HepG2 (cell line): ENCODE data around the gene IFI35.

Source experiments
- FOSL1 ChIP-seq: sonication (generic); formaldehyde crosslinking; IDR thresholded peaks from 2 replicates; pipeline ENCODE4 v1.9.0; 2021; ENCODE audit warnings: missing genetic modification reagents, borderline replicate concordance
- RBAK ChIP-seq: sonication (generic); formaldehyde crosslinking; IDR thresholded peaks from 2 replicates; pipeline ENCODE4 v1.5.1; 2020; ENCODE audit warnings: mild to moderate bottlenecking, missing genetic modification reagents
- THRA ChIP-seq: sonication (generic); formaldehyde crosslinking; IDR thresholded peaks from 2 replicates; pipeline ENCODE4 v1.4.0; 2020; ENCODE audit warnings: missing genetic modification reagents, borderline replicate concordance
- ZFX ChIP-seq: sonication (generic); formaldehyde crosslinking; IDR thresholded peaks from 2 replicates; pipeline ENCODE4 v1.4.0; 2020; ENCODE audit warnings: mild to moderate bottlenecking, low read depth, missing genetic modification reagents, moderate library complexity
- ZMAT5 ChIP-seq: sonication (generic); formaldehyde crosslinking; IDR thresholded peaks from 2 replicates; pipeline ENCODE4 v1.5.0; 2020; ENCODE audit warnings: mild to moderate bottlenecking, low read depth, missing genetic modification reagents, borderline replicate concordance
- ZNF234 ChIP-seq: sonication (generic); formaldehyde crosslinking; conservative IDR thresholded peaks from 2 replicates; pipeline ENCODE4 v1.5.1; 2020; ENCODE audit warnings: mild to moderate bottlenecking, missing genetic modification reagents
- ZNF251 ChIP-seq: sonication (generic); formaldehyde crosslinking; IDR thresholded peaks from 2 replicates; pipeline ENCODE4 v1.9.0; 2021; ENCODE audit warnings: mild to moderate bottlenecking, missing genetic modification reagents
- ZNF547 ChIP-seq: sonication (generic); formaldehyde crosslinking; IDR thresholded peaks from 2 replicates; pipeline ENCODE4 v1.5.1; 2020; ENCODE audit warnings: mild to moderate bottlenecking, missing genetic modification reagents
- TF ChIP-seq, protein P1 (sequence below): fragments of 450-650 bp; IDR thresholded peaks from 2 replicates; pipeline ENCODE4 v1.6.1; 2017
- TF ChIP-seq, protein P2 (sequence below): IDR thresholded peaks from 2 replicates; pipeline ENCODE4 v1.6.1; 2016; ENCODE audit warnings: low read depth

GRCh38 chr17:42979511-42980273, 26.9 kb upstream of the IFI35 start, which contains the start of gene PTGES3L:
- TF ChIP-seq FOSL1 (CRISPR knock-in tag) (no peak), ZNF234 (CRISPR knock-in tag) (no peak), RBAK (CRISPR knock-in tag) (no peak), ZNF251 (CRISPR knock-in tag) (no peak), ZFX (no peak; the same call in 1 of the 2 replicates), ZMAT5 (CRISPR knock-in tag) (no peak), ZNF547 (CRISPR knock-in tag) (no peak), THRA (CRISPR knock-in tag) (no peak)
- TF ChIP-seq, protein P1, sequence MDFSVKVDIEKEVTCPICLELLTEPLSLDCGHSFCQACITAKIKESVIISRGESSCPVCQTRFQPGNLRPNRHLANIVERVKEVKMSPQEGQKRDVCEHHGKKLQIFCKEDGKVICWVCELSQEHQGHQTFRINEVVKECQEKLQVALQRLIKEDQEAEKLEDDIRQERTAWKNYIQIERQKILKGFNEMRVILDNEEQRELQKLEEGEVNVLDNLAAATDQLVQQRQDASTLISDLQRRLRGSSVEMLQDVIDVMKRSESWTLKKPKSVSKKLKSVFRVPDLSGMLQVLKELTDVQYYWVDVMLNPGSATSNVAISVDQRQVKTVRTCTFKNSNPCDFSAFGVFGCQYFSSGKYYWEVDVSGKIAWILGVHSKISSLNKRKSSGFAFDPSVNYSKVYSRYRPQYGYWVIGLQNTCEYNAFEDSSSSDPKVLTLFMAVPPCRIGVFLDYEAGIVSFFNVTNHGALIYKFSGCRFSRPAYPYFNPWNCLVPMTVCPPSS = no peak
- TF ChIP-seq, protein P2, sequence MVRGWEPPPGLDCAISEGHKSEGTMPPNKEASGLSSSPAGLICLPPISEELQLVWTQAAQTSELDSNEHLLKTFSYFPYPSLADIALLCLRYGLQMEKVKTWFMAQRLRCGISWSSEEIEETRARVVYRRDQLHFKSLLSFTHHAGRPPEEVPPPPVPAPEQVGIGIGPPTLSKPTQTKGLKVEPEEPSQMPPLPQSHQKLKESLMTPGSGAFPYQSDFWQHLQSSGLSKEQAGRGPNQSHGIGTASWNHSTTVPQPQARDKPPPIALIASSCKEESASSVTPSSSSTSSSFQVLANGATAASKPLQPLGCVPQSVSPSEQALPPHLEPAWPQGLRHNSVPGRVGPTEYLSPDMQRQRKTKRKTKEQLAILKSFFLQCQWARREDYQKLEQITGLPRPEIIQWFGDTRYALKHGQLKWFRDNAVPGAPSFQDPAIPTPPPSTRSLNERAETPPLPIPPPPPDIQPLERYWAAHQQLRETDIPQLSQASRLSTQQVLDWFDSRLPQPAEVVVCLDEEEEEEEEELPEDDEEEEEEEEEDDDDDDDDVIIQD (CRISPR knock-in tag) = no peak
